K562 (cell line): ENCODE data around the gene TSPAN14. TPM values are rescaled to one million over a fixed set of nuclear protein-coding genes. Genes with fewer than 3 reads are reported as not detected.

ENCODE experiments used
- BRF2 ChIP-seq: IDR thresholded peaks from 3 replicates; pipeline ENCODE4 v1.6.1; 2011; ENCODE audit warnings: borderline replicate concordance, mild to moderate bottlenecking; ENCODE audit not compliant: insufficient read length, insufficient read depth
- CSDE1 ChIP-seq, 2 experiments: fragments of 450-650 bp; IDR thresholded peaks; 2 replicates each; pipeline ENCODE4 v1.6.1; 2016; ENCODE audit warnings: mild to moderate bottlenecking in 1 of 2
- DDX20 ChIP-seq: fragments of 450-650 bp; IDR thresholded peaks from 2 replicates; pipeline ENCODE4 v1.6.1; 2016; ENCODE audit warnings: missing genetic modification characterization, low read depth, mild to moderate bottlenecking, missing compliant biosample characterization, moderate library complexity
- EHMT2 ChIP-seq: fragments of 450-650 bp; IDR thresholded peaks from 2 replicates; pipeline ENCODE4 v1.6.1; 2018; ENCODE audit warnings: antibody characterized with exemption
- ELF4 ChIP-seq: fragments of 450-650 bp; formaldehyde crosslinking; IDR thresholded peaks from 2 replicates; pipeline ENCODE4 v1.4.0; 2022; ENCODE audit warnings: missing genetic modification characterization
- FUS ChIP-seq: fragments of 200-400 bp; formaldehyde crosslinking; optimal IDR thresholded peaks from 2 replicates; pipeline ENCODE3; 2017; ENCODE audit warnings: low read depth, low read length
- HBP1 ChIP-seq: fragments of 450-650 bp; formaldehyde crosslinking; IDR thresholded peaks from 2 replicates; pipeline ENCODE4 v1.4.0; 2022; ENCODE audit warnings: missing genetic modification characterization
- HNRNPLL ChIP-seq: fragments of 200-400 bp; formaldehyde crosslinking; IDR thresholded peaks from 2 replicates; pipeline ENCODE4 v1.6.1; 2017; ENCODE audit warnings: low read length, low read depth, mild to moderate bottlenecking; ENCODE audit not compliant: poor library complexity, severe bottlenecking
- MCM5 ChIP-seq: fragments of 450-650 bp; IDR thresholded peaks from 2 replicates; pipeline ENCODE4 v1.6.1; 2016; ENCODE audit warnings: low read depth
- MCM7 ChIP-seq, 2 experiments: fragments of 450-650 bp; IDR thresholded peaks; 2 replicates each; pipeline ENCODE4 v1.6.1; 2016 to 2018
- MTA1 ChIP-seq: fragments of 450-650 bp; IDR thresholded peaks from 2 replicates; pipeline ENCODE4 v1.6.1; 2017; ENCODE audit warnings: borderline replicate concordance
- NCOA1 ChIP-seq: fragments of 450-650 bp; IDR thresholded peaks from 2 replicates; pipeline ENCODE4 v1.6.1; 2016; ENCODE audit warnings: low read depth
- NFRKB ChIP-seq: fragments of 450-650 bp; IDR thresholded peaks from 2 replicates; pipeline ENCODE4 v1.6.1; 2016; ENCODE audit warnings: low read depth
- NONO ChIP-seq, 2 experiments: fragments of 200-400 bp in 1 of 2; fragments of 450-650 bp in 1 of 2; formaldehyde crosslinking in 1 of 2; IDR thresholded peaks; 2 replicates each; pipeline ENCODE4 v1.6.1; 2017; ENCODE audit warnings: low read depth in 2 of 2, mild to moderate bottlenecking in 2 of 2, moderate library complexity in 2 of 2, low read length in 1 of 2
- NR3C1 ChIP-seq: sonication (generic); formaldehyde crosslinking; IDR thresholded peaks from 2 replicates; pipeline ENCODE4 v1.8.1; 2022; ENCODE audit warnings: missing genetic modification reagents
- OTX1 ChIP-seq: fragments of 450-650 bp; formaldehyde crosslinking; IDR thresholded peaks from 2 replicates; pipeline ENCODE4 v1.4.0; 2022; ENCODE audit warnings: mild to moderate bottlenecking
- POLR2AphosphoS2 ChIP-seq: IDR thresholded peaks from 2 replicates; pipeline ENCODE4 v1.6.1; 2012; ENCODE audit warnings: low read length, improper control_type of control experiment
- RBM39 ChIP-seq: fragments of 200-400 bp; formaldehyde crosslinking; optimal IDR thresholded peaks from 2 replicates; pipeline ENCODE3; 2018; ENCODE audit warnings: low read depth, low read length
- RUNX1 ChIP-seq: sonication (generic); IDR thresholded peaks from 2 replicates; pipeline ENCODE4 v1.6.1; 2016; ENCODE audit warnings: antibody characterized with exemption, low read depth
- SAFB ChIP-seq: fragments of 200-400 bp; formaldehyde crosslinking; IDR thresholded peaks from 2 replicates; pipeline ENCODE4 v1.6.1; 2017; ENCODE audit warnings: low read depth, low read length, borderline replicate concordance
- TAF9B ChIP-seq: fragments of 450-650 bp; IDR thresholded peaks from 2 replicates; pipeline ENCODE4 v1.6.1; 2018; ENCODE audit warnings: mild to moderate bottlenecking; ENCODE audit not compliant: partially characterized antibody
- THRB ChIP-seq: fragments of 450-650 bp; formaldehyde crosslinking; conservative IDR thresholded peaks from 2 replicates; pipeline ENCODE4 v1.4.0; 2022; ENCODE audit warnings: mild to moderate bottlenecking, missing genetic modification characterization
- ZBTB34 ChIP-seq: fragments of 250-450 bp; sonication (Bioruptor Pico); IDR thresholded peaks from 2 replicates; pipeline ENCODE4 v1.8.0; 2021; ENCODE audit warnings: mild to moderate bottlenecking, moderate library complexity
- ZNF124 ChIP-seq: sonication (generic); formaldehyde crosslinking; IDR thresholded peaks from 2 replicates; pipeline ENCODE4 v1.8.1; 2022; ENCODE audit warnings: missing genetic modification reagents
- ZNF583 ChIP-seq: fragments of 250-450 bp; sonication (Bioruptor Pico); IDR thresholded peaks from 2 replicates; pipeline ENCODE4 v1.4.0; 2020
- ZNF668 ChIP-seq: fragments of 250-450 bp; sonication (Bioruptor Pico); IDR thresholded peaks from 2 replicates; pipeline ENCODE4 v1.8.0; 2022; ENCODE audit warnings: mild to moderate bottlenecking, inconsistent platforms
- polyA plus RNA-seq, 8 experiments: library from polyadenylated mRNA; depleted of rRNA in 4 of 8; stranded (reverse) in 5 of 8; unstranded in 3 of 8; fragments of >200 nt; fragmentation: Nextera tagmentation in 2 of 8; fragmentation: Illumina TruSeq in 1 of 8; extraction: Ambion mirVana in 2 of 8; extraction: Trizol in 1 of 8; gene quantifications; 2 replicates each; pipeline versions ENCODE4 v1.2.1 to v1.2.3, GENCODE V29; 2011 to 2014; ENCODE audit warnings: inconsistent platforms in 1 of 8, missing spikeins in 1 of 8
- total RNA-seq, 7 experiments: library from RNA; depleted of rRNA in 6 of 7; stranded (reverse); fragments of >200 nt in 6 of 7; fragmentation: Illumina TruSeq in 2 of 7; extraction: Trizol in 2 of 7; gene quantifications; 2 replicates each; pipeline versions ENCODE4 v1.2.1 to v1.2.3, GENCODE V29; 2011 to 2021; ENCODE audit warnings: low replicate concordance in 1 of 7

TSPAN14 gene
- total and polyA plus RNA-seq, 9 of the 15 experiments (the other 6 are each of a cell fraction or from before 2014, with no cell fraction given): 5.8 to 92.9 (median 23.3) TPM

- no peak for TF ChIP-seq BRF2
- 0 out of 2 replicates have a peak, but pooled peaks have one; percentile 20 for TF ChIP-seq EHMT2
- no peak for TF ChIP-seq FUS
- no peak for TF ChIP-seq NFRKB
- no peak for TF ChIP-seq HNRNPLL
- TF ChIP-seq RUNX1: no peak
- no peak for TF ChIP-seq CSDE1 (IDR thresholded peaks at IDR 0.05)
- no peak for TF ChIP-seq DDX20 (tag)
- 0 out of 2 replicates have a peak, but pooled peaks have one; percentile 12 for TF ChIP-seq MCM5
- 0 out of 2 replicates have a peak, but pooled peaks have one; percentile 33 for TF ChIP-seq ELF4 (CRISPR knock-in tag)
- TF ChIP-seq ZNF668 (CRISPR knock-in tag): no peak
- TF ChIP-seq HBP1: 0 out of 2 replicates have a peak, but pooled peaks have one; percentile 16
- 0 out of 2 replicates have a peak, but pooled peaks have one; percentile 20 for TF ChIP-seq OTX1 (CRISPR knock-in tag)
- no peak for TF ChIP-seq POLR2AphosphoS2
- no peak for TF ChIP-seq ZNF124 (CRISPR knock-in tag)
- TF ChIP-seq NCOA1: no peak
- TF ChIP-seq NONO (IDR thresholded peaks at IDR 0.05; ENCODE audit: low read depth in 2 of 2, low read length in 1 of 2): no peak
- TF ChIP-seq RBM39: no peak
- TF ChIP-seq NR3C1 (CRISPR knock-in tag): no peak
- 0 out of 2 replicates have a peak, but pooled peaks have one; percentile 23 for TF ChIP-seq MTA1
- no peak for TF ChIP-seq ZNF583
- no peak for TF ChIP-seq TAF9B
- no peak for TF ChIP-seq ZBTB34 (CRISPR knock-in tag)
- 0 out of 4 replicates have a peak, but pooled peaks of 1 of the 2 experiments have one; percentile 17 for TF ChIP-seq MCM7 (IDR thresholded peaks at IDR 0.05)
- TF ChIP-seq THRB (CRISPR knock-in tag): peak; percentile 68; the same call in 1 of the 2 replicates
- TF ChIP-seq SAFB: no peak
These were observed 91.3 kb downstream of the TSPAN14 start (continued) for GRCh38 chr10:80545258-80545881.
